Caco-2 (cell line): ENCODE measurements around the gene FERD3L. TPM values are rescaled to one million over a fixed set of nuclear protein-coding genes. Genes with fewer than 3 reads are reported as not detected.

Source experiments
- BruUV-seq: library from RNA; stranded (reverse); fragments of 400-500 nt; replicated peaks from 2 replicates; lab custom pipeline; 2021; lab: Mats Ljungman, UMichigan
- CTCF ChIA-PET: fragments of 300-600 bp; sonication (Branson Sonifier 250); formaldehyde crosslinking; loops from one replicate; lab custom pipeline; 2022; ENCODE audit warnings: antibody characterized with exemption; lab: Charles Lee
- POLR2A ChIA-PET: fragments of 300-600 bp; sonication (Branson Sonifier 250); formaldehyde crosslinking; loops from one replicate; lab custom pipeline; 2022; ENCODE audit warnings: antibody characterized with exemption; lab: Charles Lee
- DNase-seq, 2 experiments: peaks; one replicate each; pipeline versions ENCODE4 v3.0.0 to v3.0.0-alpha.2; 2020 to 2022
- H3K27me3 ChIP-seq: replicated peaks from 2 replicates; pipeline ENCODE4 v1.6.0; 2011; ENCODE audit warnings: low read length; ENCODE audit not compliant: control insufficient read depth, insufficient read depth
- H3K36me3 ChIP-seq: 2 replicates; pipeline ENCODE4 v1.5.1; 2011; ENCODE audit warnings: low read length; ENCODE audit not compliant: control insufficient read depth, insufficient read depth
- H3K4me1 ChIP-seq: fragments of 250-450 bp; sonication (Bioruptor Pico); 2 replicates; pipeline ENCODE4 v1.5.1; 2020; ENCODE audit warnings: mild to moderate bottlenecking
- H3K4me3 ChIP-seq: 2 replicates; pipeline ENCODE4 v1.5.1; 2011; ENCODE audit warnings: low read depth, mild to moderate bottlenecking, control low read depth, low read length
- H3K9me3 ChIP-seq: fragments of 250-450 bp; sonication (Bioruptor Pico); 2 replicates; pipeline ENCODE4 v1.5.1; 2020; ENCODE audit warnings: mild to moderate bottlenecking, moderate library complexity
- H3K27ac Mint-ChIP-seq: one replicate; pipeline ENCODE4 v1.8.0; 2022; ENCODE audit warnings: mixed read lengths; ENCODE audit not compliant: unreplicated experiment
- H3K27me3 Mint-ChIP-seq: one replicate; pipeline ENCODE4 v1.8.0; 2022; ENCODE audit warnings: mixed read lengths; ENCODE audit not compliant: insufficient read depth, unreplicated experiment
- H3K36me3 Mint-ChIP-seq: one replicate; pipeline ENCODE4 v1.8.0; 2022; ENCODE audit warnings: mild to moderate bottlenecking, mixed read lengths; ENCODE audit not compliant: insufficient read depth, unreplicated experiment
- H3K4me1 Mint-ChIP-seq: one replicate; pipeline ENCODE4 v1.8.0; 2022; ENCODE audit warnings: low read depth, mixed read lengths; ENCODE audit not compliant: unreplicated experiment
- H3K4me3 Mint-ChIP-seq: one replicate; pipeline ENCODE4 v1.8.0; 2022; ENCODE audit warnings: mild to moderate bottlenecking, moderate library complexity, mixed read lengths; ENCODE audit not compliant: unreplicated experiment
- H3K9me3 Mint-ChIP-seq: one replicate; pipeline ENCODE4 v1.8.0; 2022; ENCODE audit warnings: mixed read lengths; ENCODE audit not compliant: unreplicated experiment
- CTCF ChIP-seq, 2 experiments: fragments of 200-600 bp in 1 of 2; IDR thresholded peaks; 1 replicate in 1 of 2; 2 replicates in 1 of 2; pipeline versions ENCODE4 v1.5.1 to v1.8.0; 2011 to 2022; ENCODE audit warnings: antibody characterized with exemption in 1 of 2, control low read depth in 1 of 2, inconsistent platforms in 1 of 2, low read depth in 1 of 2, low read length in 1 of 2, mild to moderate bottlenecking in 1 of 2, moderate library complexity in 1 of 2; ENCODE audit not compliant: insufficient read depth in 1 of 2, severe bottlenecking in 1 of 2, unreplicated experiment in 1 of 2
- intact Hi-C: fragments of 100-400 bp; cut with micrococcal nuclease; formaldehyde crosslinking; loops from one replicate; pipeline ENCODE4 v1.10.0; 2022; ENCODE audit not compliant: unreplicated experiment
- total RNA-seq: library from RNA; stranded (reverse); gene quantifications from 2 replicates; pipeline ENCODE4 v1.2.3, GENCODE V29; 2022

FERD3L gene
- total RNA-seq, 1 experiment from 2014 or later: not detected

- no peak overlapping the region for H3K4me3 Mint-ChIP-seq
- no peak overlapping the region for H3K27ac Mint-ChIP-seq
- intact Hi-C loops: no loop called here
- peaks cover 21% of the 10 kb centered on the region for H3K27me3 Mint-ChIP-seq
- H3K36me3 ChIP-seq: no peaks in the 10 kb centered on the region
- no TSS peak for BruUV-seq
- DNase-seq: no peak
- no peak for TF ChIP-seq CTCF (IDR thresholded peaks at IDR 0.05; ENCODE audit: insufficient read depth in 1 of 2, low read depth in 1 of 2, low read length in 1 of 2, severe bottlenecking in 1 of 2, unreplicated experiment in 1 of 2)
- H3K36me3 Mint-ChIP-seq: no peaks in the 10 kb centered on the region
- POLR2A ChIA-PET: no interaction called here
- H3K4me1 Mint-ChIP-seq: no peaks in the 10 kb centered on the region
- H3K9me3 Mint-ChIP-seq: no peaks in the 10 kb centered on the region
- H3K9me3 ChIP-seq: no peaks in the 10 kb centered on the region
- H3K4me1 ChIP-seq: no peaks in the 10 kb centered on the region
- no peaks in the 10 kb centered on the region for H3K27me3 ChIP-seq
- CTCF ChIA-PET: no interaction called here
- H3K4me3 ChIP-seq: no peak overlapping the region
These were observed 39.7 kb downstream of the FERD3L start for GRCh38 chr7:19105546-19105945.

DNA sequence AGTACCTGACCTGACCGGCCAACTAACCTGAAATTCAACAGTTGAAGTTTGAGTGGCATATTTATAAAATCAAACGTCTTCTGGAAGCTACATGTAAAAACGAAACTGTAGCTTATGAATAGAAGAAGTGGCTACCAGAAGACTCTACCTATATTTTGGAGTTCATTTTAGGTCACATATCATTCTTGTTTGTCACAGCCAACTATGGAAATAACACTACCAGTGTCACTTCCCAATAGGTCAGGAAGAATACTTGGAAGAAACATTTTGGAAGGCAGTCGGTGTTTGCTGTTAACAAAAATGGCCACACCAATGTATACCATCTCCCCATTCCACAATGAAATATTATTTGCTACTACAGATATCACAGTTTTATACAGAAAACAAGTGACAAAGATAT is 40.4 kb downstream of the FERD3L start:
- intact Hi-C loops: no loop called here
- no TSS peak for BruUV-seq
- Mint-ChIP-seq H3K27me3 (peaks cover 21% of the 10 kb centered on the region), H3K4me1 (no peaks in the 10 kb centered on the region), H3K36me3 (no peaks in the 10 kb centered on the region), H3K27ac (no peak overlapping the region), H3K9me3 (no peaks in the 10 kb centered on the region), H3K4me3 (no peak overlapping the region)
- no peak for TF ChIP-seq CTCF (IDR thresholded peaks at IDR 0.05; ENCODE audit: insufficient read depth in 1 of 2, low read depth in 1 of 2, low read length in 1 of 2, severe bottlenecking in 1 of 2, unreplicated experiment in 1 of 2)
- Histone ChIP-seq H3K36me3 (no peaks in the 10 kb centered on the region), H3K4me3 (no peak overlapping the region), H3K4me1 (no peaks in the 10 kb centered on the region), H3K27me3 (no peaks in the 10 kb centered on the region), H3K9me3 (no peaks in the 10 kb centered on the region)
- DNase-seq: no peak
- CTCF ChIA-PET: no interaction called here
- POLR2A ChIA-PET: no interaction called here

GRCh38 chr7:19102884-19103283 is 42.3 kb downstream of the FERD3L start:
- Mint-ChIP-seq H3K36me3 (no peaks in the 10 kb centered on the region), H3K27me3 (peaks cover 15% of the 10 kb centered on the region), H3K9me3 (no peaks in the 10 kb centered on the region), H3K4me1 (no peaks in the 10 kb centered on the region), H3K27ac (no peak overlapping the region), H3K4me3 (no peak overlapping the region)
- no peak for TF ChIP-seq CTCF (IDR thresholded peaks at IDR 0.05; ENCODE audit: insufficient read depth in 1 of 2, low read depth in 1 of 2, low read length in 1 of 2, severe bottlenecking in 1 of 2, unreplicated experiment in 1 of 2)
- Histone ChIP-seq H3K27me3 (no peaks in the 10 kb centered on the region), H3K4me1 (no peaks in the 10 kb centered on the region), H3K36me3 (no peaks in the 10 kb centered on the region), H3K4me3 (no peak overlapping the region), H3K9me3 (no peaks in the 10 kb centered on the region)
- BruUV-seq: no TSS peak
- intact Hi-C loops: no loop called here
- POLR2A ChIA-PET: no interaction called here
- CTCF ChIA-PET: no interaction called here
- no peak for DNase-seq
